GM12872 (cell line): ENCODE measurements around the gene TSHZ2.

Experiments
- CTCF ChIP-seq: IDR thresholded peaks from 3 replicates; pipeline ENCODE4 v1.5.1; 2011; ENCODE audit warnings: low read depth, mild to moderate bottlenecking, low read length, moderate library complexity; ENCODE audit not compliant: insufficient read depth

The TSHZ2 gene

DNA sequence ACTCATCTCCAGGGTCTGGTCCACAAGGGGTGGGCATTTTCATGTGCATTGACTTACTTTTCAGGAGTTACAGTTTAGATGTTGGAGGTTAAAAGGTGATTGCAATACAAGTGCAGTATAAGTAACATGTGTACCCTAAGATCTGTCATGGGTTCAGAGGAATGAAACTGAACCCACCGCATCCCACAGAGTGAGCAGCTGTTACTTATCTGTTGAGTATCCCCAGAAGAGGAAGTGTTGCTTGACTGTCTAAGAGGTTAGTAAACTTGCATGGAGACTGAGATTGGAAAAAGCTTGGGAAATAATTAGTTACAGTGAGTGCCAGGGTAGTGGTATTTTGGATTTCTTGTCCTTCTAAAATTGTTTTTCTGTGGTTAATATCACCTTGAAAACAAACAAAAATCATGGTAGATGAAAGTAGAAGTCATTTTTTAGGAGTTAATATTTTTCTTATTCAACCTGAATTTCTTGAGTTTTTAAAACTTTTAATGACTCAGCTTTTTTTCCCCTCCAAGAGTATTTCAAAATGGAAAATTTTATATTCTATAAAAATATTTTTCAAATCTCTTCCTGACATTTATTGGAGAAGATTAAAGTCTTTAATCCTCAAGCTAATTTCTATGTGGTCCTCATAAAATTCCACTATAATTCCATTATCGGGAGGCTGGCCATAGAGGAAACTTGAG, 315.3 kb downstream of the TSHZ2 start:
- no peak for TF ChIP-seq CTCF

DNA sequence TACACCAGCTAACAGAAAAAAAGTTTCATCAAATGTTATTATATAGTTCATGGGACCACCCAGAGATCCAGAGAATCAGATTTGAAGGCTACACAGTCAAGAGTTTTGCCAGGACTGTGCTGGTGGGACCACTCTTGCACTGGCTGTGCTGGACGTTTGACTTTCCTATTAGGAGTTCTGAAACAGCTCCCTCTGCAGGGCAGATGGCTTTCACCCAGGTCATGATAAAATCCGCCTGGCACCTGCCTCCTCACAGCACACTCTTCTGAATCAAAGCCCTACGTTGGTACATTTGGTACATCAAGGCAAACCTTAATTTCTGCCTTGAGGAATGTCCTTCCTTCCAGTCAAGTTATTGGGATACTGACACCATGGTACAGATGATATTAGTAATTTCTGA, 319.4 kb downstream of the TSHZ2 start:
- TF ChIP-seq CTCF: peak; percentile 42

DNA sequence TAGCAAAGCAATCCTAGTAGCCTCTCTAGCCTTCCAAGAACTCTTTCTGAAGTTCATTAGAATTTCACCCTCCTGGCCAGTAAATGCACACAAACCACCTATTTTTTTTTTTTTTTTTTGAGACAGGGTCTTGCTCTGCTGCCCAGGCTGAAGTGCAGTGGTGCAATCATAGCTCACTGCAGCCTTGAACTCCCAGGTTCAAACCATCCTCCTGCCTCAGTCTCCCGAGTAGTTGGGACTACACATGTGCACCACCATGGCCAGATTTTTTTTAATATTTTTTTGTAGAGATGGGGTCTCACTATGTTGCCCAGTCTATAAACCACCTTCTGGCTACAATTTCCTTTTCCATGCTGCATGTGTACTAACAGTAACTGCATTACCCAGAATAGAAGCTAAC, 320.2 kb downstream of the TSHZ2 start:
- no peak for TF ChIP-seq CTCF

- TF ChIP-seq CTCF: no peak
Measured at GRCh38 chr20:53294804-53295203, 322.6 kb downstream of the TSHZ2 start.

DNA sequence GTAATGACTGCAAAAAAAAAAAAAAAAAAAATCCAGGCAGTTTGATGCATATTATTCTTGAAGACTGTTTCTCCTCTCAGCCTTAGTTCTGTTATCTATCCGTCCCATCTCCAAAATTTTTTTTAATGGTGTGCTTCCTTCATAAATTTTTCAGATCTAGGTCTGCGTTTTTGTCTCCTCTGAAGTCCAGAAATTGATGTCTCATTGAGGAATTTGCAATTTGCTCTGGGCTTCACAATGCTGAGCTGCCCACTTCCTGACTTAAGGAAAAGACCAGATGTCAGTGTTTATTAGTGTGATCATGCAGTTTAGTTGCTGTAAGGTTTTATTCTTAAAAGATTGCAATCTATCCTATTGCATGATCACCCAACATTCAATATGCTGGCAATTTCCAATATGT, 323.9 kb downstream of the TSHZ2 start:
- TF ChIP-seq CTCF: no peak

- no peak for TF ChIP-seq CTCF
Measured at GRCh38 chr20:53296451-53297153, 324.4 kb downstream of the TSHZ2 start.

DNA sequence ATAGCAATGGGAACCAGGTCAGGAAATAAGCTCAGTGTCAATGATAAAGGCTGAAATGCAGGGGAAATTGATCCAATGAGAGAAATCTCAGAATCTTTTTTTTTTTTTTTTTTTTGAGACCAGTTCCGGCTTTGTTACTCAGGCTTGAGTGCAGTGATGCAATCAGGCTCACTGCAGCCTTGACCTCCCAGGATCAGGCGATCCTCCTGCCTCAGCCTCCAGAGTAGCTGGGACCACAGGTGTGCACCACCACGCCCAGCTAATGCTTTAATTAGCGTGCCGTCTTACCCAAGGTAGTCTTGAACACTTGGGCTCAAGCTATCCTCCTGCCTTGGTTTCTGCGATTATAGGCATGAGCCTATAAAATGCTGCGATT, 325.0 kb downstream of the TSHZ2 start:
- TF ChIP-seq CTCF: no peak
